HCT116 (cell line): ENCODE results near the gene LRRC1. TPM values are rescaled to one million over a fixed set of nuclear protein-coding genes. Genes with fewer than 3 reads are reported as not detected.

Source experiments
- ATAC-seq: fragments of 200-7000 bp; cut with Tn5 transposase; 2 replicates; pipeline ENCODE4 v1.9.1; 2020; ENCODE audit warnings: mild to moderate bottlenecking, moderate library complexity
- BruUV-seq: library from RNA; stranded (reverse); fragments of 400-500 nt; replicated peaks from 2 replicates; lab custom pipeline; 2021; lab: Mats Ljungman, UMichigan
- CTCF ChIA-PET: fragments of 300-600 bp; sonication (Branson Sonifier 250); formaldehyde crosslinking; loops from one replicate; lab custom pipeline; 2021; ENCODE audit warnings: antibody characterized with exemption; lab: Charles Lee
- POLR2A ChIA-PET: fragments of 300-600, 350-600 bp; sonication (Branson Sonifier 250); formaldehyde crosslinking; loops from one replicate; lab custom pipeline; 2021; ENCODE audit warnings: antibody characterized with exemption; lab: Charles Lee
- RAD21 ChIA-PET, 2 experiments: fragments of 300-600 bp; sonication (Branson Sonifier 250); formaldehyde crosslinking; loops; one replicate each; lab custom pipeline; 2023; ENCODE audit warnings: low total read pairs in 2 of 2; ENCODE audit not compliant: uncharacterized antibody in 2 of 2, unreplicated experiment in 2 of 2, low non-redundant PET in 1 of 2; lab: Charles Lee
- DNase-seq: peaks from one replicate; pipeline ENCODE4 v3.0.0-alpha.2; 2010; ENCODE audit warnings: low read depth, low spot score
- H2AFZ ChIP-seq: fragments of 200-600 bp; shearing (Covaris generic), sonication (generic); 2 replicates; pipeline ENCODE4 v1.6.1; 2017; ENCODE audit warnings: low read depth, mixed run types, mixed read lengths, antibody characterized with exemption, low read length; ENCODE audit not compliant: poor library complexity, severe bottlenecking
- H3K27ac ChIP-seq: 2 replicates; pipeline ENCODE4 v1.5.1; 2012; ENCODE audit warnings: low read depth, low read length
- H3K27me3 ChIP-seq: fragments of 200-600 bp; sonication (generic); 2 replicates; pipeline ENCODE4 v1.6.1; 2016; ENCODE audit warnings: mixed run types, low read length, mixed read lengths; ENCODE audit not compliant: insufficient read depth
- H3K36me3 ChIP-seq, 2 experiments: fragments of 200-500 bp in 1 of 2; fragments of 200-600 bp in 1 of 2; sonication (Bioruptor generic) in 1 of 2; sonication (generic) in 1 of 2; 2 replicates each; pipeline versions ENCODE4 v1.5.1 to v1.6.1; 2014 to 2016; ENCODE audit warnings: low read length in 2 of 2, inconsistent platforms in 1 of 2, mixed read lengths in 1 of 2, mixed run types in 1 of 2; ENCODE audit not compliant: insufficient read depth in 2 of 2, control insufficient read depth in 1 of 2
- H3K4me1 ChIP-seq, 2 experiments: fragments of 200-600 bp in 1 of 2; sonication (generic) in 1 of 2; 2 replicates each; pipeline versions ENCODE4 v1.5.1 to v1.6.1; 2012 to 2017; ENCODE audit warnings: low read length in 2 of 2, inconsistent platforms in 1 of 2, mild to moderate bottlenecking in 1 of 2, mixed read lengths in 1 of 2, mixed run types in 1 of 2, moderate library complexity in 1 of 2; ENCODE audit not compliant: insufficient read depth in 2 of 2, control insufficient read depth in 1 of 2
- H3K4me2 ChIP-seq: fragments of 200-600 bp; sonication (generic); 2 replicates; pipeline ENCODE4 v1.6.1; 2017; ENCODE audit warnings: mixed run types, low read length, mixed read lengths
- H3K4me3 ChIP-seq, 2 experiments: fragments of 200-600 bp in 1 of 2; sonication (generic) in 1 of 2; replicated peaks in 1 of 2; 2 replicates each; pipeline ENCODE4 v1.5.1; 2011 to 2016; ENCODE audit warnings: low read length in 2 of 2, control low read depth in 1 of 2, low read depth in 1 of 2, mild to moderate bottlenecking in 1 of 2, mixed read lengths in 1 of 2, mixed run types in 1 of 2
- H3K79me2 ChIP-seq: fragments of 200-600 bp; sonication (generic); 2 replicates; pipeline ENCODE4 v1.6.1; 2017; ENCODE audit warnings: mild to moderate bottlenecking, mixed run types, low read length, moderate library complexity, mixed read lengths; ENCODE audit not compliant: insufficient read depth
- H3K9ac ChIP-seq: fragments of 200-600 bp; sonication (generic); 2 replicates; pipeline ENCODE4 v1.6.1; 2016; ENCODE audit warnings: low read length, mixed read lengths
- H3K9me2 ChIP-seq: fragments of 200-600 bp; sonication (generic), shearing (Covaris generic); 2 replicates; pipeline ENCODE4 v1.6.1; 2017; ENCODE audit warnings: mixed run types, mild to moderate bottlenecking, moderate library complexity; ENCODE audit not compliant: insufficient read depth
- H3K9me3 ChIP-seq, 2 experiments: fragments of 200-500 bp in 1 of 2; fragments of 200-600 bp in 1 of 2; sonication (Bioruptor generic) in 1 of 2; sonication (generic) in 1 of 2; 2 replicates each; pipeline ENCODE4 v1.6.1; 2014 to 2017; ENCODE audit warnings: low read length in 2 of 2, mixed read lengths in 2 of 2, inconsistent platforms in 1 of 2, low read depth in 1 of 2, mild to moderate bottlenecking in 1 of 2, mixed run types in 1 of 2, moderate library complexity in 1 of 2; ENCODE audit not compliant: control insufficient read depth in 1 of 2, insufficient read depth in 1 of 2
- H4K20me1 ChIP-seq: fragments of 200-600 bp; sonication (generic), shearing (Covaris generic); 2 replicates; pipeline ENCODE4 v1.6.1; 2017; ENCODE audit warnings: mixed run types, mild to moderate bottlenecking, moderate library complexity; ENCODE audit not compliant: insufficient read depth
- ATF3 ChIP-seq: IDR thresholded peaks from 2 replicates; pipeline ENCODE4 v1.6.1; 2012
- CBX3 ChIP-seq: IDR thresholded peaks from 2 replicates; pipeline ENCODE4 v1.6.1; 2012; ENCODE audit warnings: low read depth
- CEBPB ChIP-seq: IDR thresholded peaks from 2 replicates; pipeline ENCODE4 v1.6.1; 2012; ENCODE audit warnings: low read depth
- CTCF ChIP-seq, 3 experiments: fragments of 200-600 bp in 1 of 3; sonication (generic) in 1 of 3; IDR thresholded peaks in 2 of 3; conservative IDR thresholded peaks in 1 of 3; 2 replicates each; pipeline ENCODE4 v1.5.1; 2012 to 2017; ENCODE audit warnings: low read depth in 2 of 3, low read length in 2 of 3, antibody characterized with exemption in 1 of 3, borderline replicate concordance in 1 of 3, control low read depth in 1 of 3, mild to moderate bottlenecking in 1 of 3, mixed read lengths in 1 of 3, mixed run types in 1 of 3, moderate library complexity in 1 of 3; ENCODE audit not compliant: insufficient read depth in 1 of 3
- EGR1 ChIP-seq: IDR thresholded peaks from 2 replicates; pipeline ENCODE4 v1.6.1; 2012; ENCODE audit warnings: low read depth
- ELF1 ChIP-seq: IDR thresholded peaks from 2 replicates; pipeline ENCODE4 v1.6.1; 2012; ENCODE audit warnings: low read depth, borderline replicate concordance
- EZH2 ChIP-seq: fragments of 200-600 bp; sonication (generic); IDR thresholded peaks from 2 replicates; pipeline ENCODE4 v1.6.1; 2017; ENCODE audit warnings: antibody characterized with exemption, mixed run types
- EZH2phosphoT487 ChIP-seq: fragments of 200-600 bp; IDR thresholded peaks from 2 replicates; pipeline ENCODE4 v1.6.1; 2018; ENCODE audit warnings: antibody characterized with exemption, borderline replicate concordance
- JUND ChIP-seq: IDR thresholded peaks from 2 replicates; pipeline ENCODE4 v1.6.1; 2012
- POLR2A ChIP-seq: IDR thresholded peaks from 2 replicates; pipeline ENCODE4 v1.7.0; 2011; ENCODE audit warnings: borderline replicate concordance; ENCODE audit not compliant: insufficient read depth, insufficient read length; ENCODE audit errors: extremely low read depth
- POLR2AphosphoS5 ChIP-seq: IDR thresholded peaks from 2 replicates; pipeline ENCODE4 v1.6.1; 2011; ENCODE audit warnings: mild to moderate bottlenecking, low read depth, low read length, moderate library complexity
- RAD21 ChIP-seq: IDR thresholded peaks from 2 replicates; pipeline ENCODE4 v1.6.1; 2012; ENCODE audit warnings: low read depth, mild to moderate bottlenecking
- REST ChIP-seq: IDR thresholded peaks from 2 replicates; pipeline ENCODE4 v1.6.1; 2012; ENCODE audit warnings: low read depth
- SIN3A ChIP-seq: IDR thresholded peaks from 2 replicates; pipeline ENCODE4 v1.6.1; 2012; ENCODE audit warnings: low read depth
- SP1 ChIP-seq: IDR thresholded peaks from 2 replicates; pipeline ENCODE4 v1.6.1; 2012; ENCODE audit warnings: low read depth
- TCF7L2 ChIP-seq: IDR thresholded peaks from 2 replicates; pipeline ENCODE4 v1.7.0; 2011; ENCODE audit warnings: borderline replicate concordance, inconsistent platforms; ENCODE audit not compliant: insufficient read depth, insufficient read length; ENCODE audit errors: extremely low read depth
- YY1 ChIP-seq: IDR thresholded peaks from 2 replicates; pipeline ENCODE4 v1.6.1; 2011; ENCODE audit warnings: low read length, low read depth, moderate library complexity, mild to moderate bottlenecking; ENCODE audit not compliant: insufficient replicate concordance; ENCODE audit errors: extremely low read depth
- ZFX ChIP-seq: fragments of 450-650 bp; IDR thresholded peaks from 2 replicates; pipeline ENCODE4 v1.6.1; 2017
- ZNF274 ChIP-seq: fragments of 200-500 bp; sonication (Bioruptor generic); IDR thresholded peaks from 2 replicates; pipeline ENCODE4 v1.6.1; 2014; ENCODE audit warnings: mild to moderate bottlenecking, low read depth, low read length, inconsistent platforms
- intact Hi-C: fragments of 100-400 bp; cut with micrococcal nuclease; formaldehyde crosslinking; loops from 2 replicates; pipeline ENCODE4 v1.10.0; 2022
- total RNA-seq: library from RNA; stranded (reverse); gene quantifications from one replicate; pipeline ENCODE4 v1.2.1, GENCODE V29; 2021; ENCODE audit not compliant: unreplicated experiment

LRRC1 gene
- total RNA-seq, 1 experiment from 2014 or later: 19.8 TPM

GRCh38 chr6:53799340-53799739, 4.5 kb downstream of the LRRC1 start (continued):
- no peak for TF ChIP-seq CEBPB
- no peak for TF ChIP-seq ATF3
- no peak for TF ChIP-seq CBX3

- ChIA-PET CTCF (no interaction called here), POLR2A (no interaction called here), RAD21 (no interaction called here)
- Histone ChIP-seq H3K4me3 (no peak overlapping the region), H3K4me2 (no peak overlapping the region), H3K9ac (no peak overlapping the region), H3K9me2 (no peaks in the 10 kb centered on the region), H3K27ac (no peak overlapping the region), H2AFZ (no peak overlapping the region), H3K36me3 (no peaks in the 10 kb centered on the region), H3K4me1 (peaks cover 19 to 28% of the 10 kb centered on the region in 2 experiments), H3K9me3 (no peaks in the 10 kb centered on the region), H3K27me3 (no peaks in the 10 kb centered on the region), H4K20me1 (no peaks in the 10 kb centered on the region; the same call in 1 of the 2 replicates), H3K79me2 (peaks cover 91% of the 10 kb centered on the region)
- intact Hi-C loops: no loop called here
- TF ChIP-seq RAD21 (no peak), POLR2AphosphoS5 (no peak), EZH2 (no peak), CEBPB (no peak), REST (no peak), SIN3A (no peak), TCF7L2 (no peak), JUND (no peak), YY1 (no peak), ZFX (no peak), POLR2A (no peak), SP1 (no peak), EGR1 (no peak), EZH2phosphoT487 (no peak), ATF3 (no peak), CTCF (IDR thresholded peaks at IDR 0.05 in 2 of 3, conservative IDR thresholded peaks at IDR 0.05 in 1 of 3; ENCODE audit: borderline replicate concordance in 1 of 3, insufficient read depth in 1 of 3, low read depth in 2 of 3, low read length in 2 of 3) (no peak), CBX3 (no peak), ELF1 (no peak), ZNF274 (no peak)
- no peak for ATAC-seq
- no peak for DNase-seq
- no TSS peak for BruUV-seq
These were observed 6.2 kb downstream of the LRRC1 start for GRCh38 chr6:53801022-53801421.
